Vagina (tissue), 2 donors: ENCODE measurements around the gene EMSY. TPM values are rescaled to one million over a fixed set of nuclear protein-coding genes. Genes with fewer than 3 reads are reported as not detected.

Experiments used
- DNase-seq, 2 donors: peaks; one replicate each; pipeline ENCODE4 v3.0.0-alpha.2; 2017; ENCODE audit errors: extremely low spot score in 2 of 2
- H3K27ac ChIP-seq: fragments of 200-600 bp; sonication (generic); one replicate; pipeline ENCODE4 v1.5.1; 2019
- H3K27me3 ChIP-seq: fragments of 200-600 bp; sonication (generic); one replicate; pipeline ENCODE4 v1.5.1; 2019
- H3K36me3 ChIP-seq, 2 donors: fragments of 200-600 bp; sonication (generic); one replicate each; pipeline ENCODE4 v1.5.1; 2017 to 2019
- H3K4me1 ChIP-seq: fragments of 200-600 bp; sonication (generic); one replicate; pipeline ENCODE4 v1.5.1; 2019
- H3K4me3 ChIP-seq, 2 donors: fragments of 200-600 bp; sonication (generic); 1 replicate in 1 of 2; 2 replicates in 1 of 2; pipeline ENCODE4 v1.5.1; 2016 to 2019
- H3K9me3 ChIP-seq: fragments of 200-600 bp; sonication (generic); one replicate; pipeline ENCODE4 v1.5.1; 2019
- CTCF ChIP-seq, 3 experiments: fragments of 450-650 bp in 2 of 3; fragments of 200-600 bp in 1 of 3; sonication (generic) in 1 of 3; IDR thresholded peaks; one replicate each; pipeline ENCODE4 v1.5.1; 2017 to 2019; ENCODE audit warnings: antibody characterized with exemption in 3 of 3, mild to moderate bottlenecking in 2 of 3, moderate library complexity in 2 of 3
- POLR2A ChIP-seq, 2 donors: fragments of 450-650 bp; IDR thresholded peaks; one replicate each; pipeline ENCODE4 v1.6.1; 2017; ENCODE audit warnings: antibody characterized with exemption in 2 of 2, mild to moderate bottlenecking in 2 of 2, moderate library complexity in 2 of 2
- POLR2AphosphoS5 ChIP-seq, 2 donors: sonication (generic); formaldehyde crosslinking; IDR thresholded peaks; one replicate each; pipeline ENCODE4 v1.9.0; 2017; ENCODE audit warnings: antibody characterized with exemption in 2 of 2, mild to moderate bottlenecking in 2 of 2, low read depth in 1 of 2; ENCODE audit not compliant: insufficient read depth in 1 of 2
- intact Hi-C: fragments of 100-400 bp; cut with DNase I; formaldehyde crosslinking; loops from one replicate; pipeline ENCODE4 v1.15.1; 2023
- total RNA-seq: library from RNA; depleted of rRNA; stranded (reverse); fragments of >200 nt; gene quantifications from one replicate; pipeline ENCODE4 v1.2.3, GENCODE V29; 2016

EMSY gene
- total RNA-seq, 1 donor from 2014 or later: 31.2 TPM

- Histone ChIP-seq H3K27me3 (no peaks in the 10 kb centered on the region), H3K4me3 (no peak overlapping the region), H3K4me1 (peaks cover 15% of the 10 kb centered on the region), H3K36me3 (no peaks in the 10 kb centered on the region), H3K9me3 (no peaks in the 10 kb centered on the region), H3K27ac (no peak overlapping the region)
- intact Hi-C loops: no loop called here
- TF ChIP-seq POLR2A (IDR thresholded peaks at IDR 0.05) (no peak), POLR2AphosphoS5 (IDR thresholded peaks at IDR 0.05; ENCODE audit: insufficient read depth in 1 of 2, low read depth in 1 of 2) (no peak), CTCF (IDR thresholded peaks at IDR 0.05) (no peak)
- peak in 1 of 2 donors; percentile 80 for DNase-seq
Measured at GRCh38 chr11:76597533-76598425, 153.0 kb downstream of the EMSY start.

GRCh38 chr11:76598426-76598839 is 153.6 kb downstream of the EMSY start:
- no peak overlapping the region for H3K27ac ChIP-seq
- H3K36me3 ChIP-seq: no peaks in the 10 kb centered on the region
- H3K4me3 ChIP-seq: no peak overlapping the region
- TF ChIP-seq POLR2AphosphoS5 (IDR thresholded peaks at IDR 0.05; ENCODE audit: insufficient read depth in 1 of 2, low read depth in 1 of 2): no peak
- peak in 1 of 3 experiments; percentile 16 for TF ChIP-seq CTCF (IDR thresholded peaks at IDR 0.05)
- no peaks in the 10 kb centered on the region for H3K27me3 ChIP-seq
- peak; percentile 70 to 79 for DNase-seq
- intact Hi-C loops: no loop called here
- peaks cover 21% of the 10 kb centered on the region for H3K4me1 ChIP-seq
- H3K9me3 ChIP-seq: no peaks in the 10 kb centered on the region

GRCh38 chr11:76599041-76600013 is 154.5 kb downstream of the EMSY start:
- H3K4me1 ChIP-seq: peaks cover 30% of the 10 kb centered on the region
- H3K27me3 ChIP-seq: no peaks in the 10 kb centered on the region
- intact Hi-C loops: loop anchor here (10.0 kb wide), 1 partner anchor 75 kb away; the partner anchor contains the start of gene LRRC32
- no peak overlapping the region for H3K27ac ChIP-seq
- TF ChIP-seq CTCF (IDR thresholded peaks at IDR 0.05) (no peak), POLR2A (IDR thresholded peaks at IDR 0.05) (no peak), POLR2AphosphoS5 (IDR thresholded peaks at IDR 0.05; ENCODE audit: insufficient read depth in 1 of 2, low read depth in 1 of 2) (no peak)
- no peak overlapping the region for H3K4me3 ChIP-seq
- H3K9me3 ChIP-seq: no peaks in the 10 kb centered on the region
- peak; percentile 80 to 95 for DNase-seq
- H3K36me3 ChIP-seq: no peaks in the 10 kb centered on the region

- peaks cover 39% of the 10 kb centered on the region for H3K4me1 ChIP-seq
- intact Hi-C loops: loop anchor here (10.0 kb wide), 1 partner anchor 75 kb away; the partner anchor contains the start of gene LRRC32
Measured at GRCh38 chr11:76600124-76600655, 155.4 kb downstream of the EMSY start.

More at GRCh38 chr11:76600124-76600655, 155.4 kb downstream of the EMSY start:
- no peak for TF ChIP-seq POLR2A (IDR thresholded peaks at IDR 0.05)
- no peak for TF ChIP-seq CTCF (IDR thresholded peaks at IDR 0.05)
- no peaks in the 10 kb centered on the region for H3K36me3 ChIP-seq
- DNase-seq: peak in 1 of 2 donors; percentile 46
- H3K4me3 ChIP-seq: no peak overlapping the region
- no peaks in the 10 kb centered on the region for H3K27me3 ChIP-seq
- no peak overlapping the region for H3K27ac ChIP-seq
- H3K9me3 ChIP-seq: no peaks in the 10 kb centered on the region
